Measurements from ENCODE around the gene MEG3. TPM values are rescaled to one million over a fixed set of nuclear protein-coding genes. Genes with fewer than 3 reads are reported as not detected.
"Not testable (repeated sequence)": the region's sequence is repeated elsewhere in the genome, so short reads cannot be mapped to it uniquely, and the experiment has no call there.

MEG3 gene
- total RNA-seq, 1 donor from 2014 or later, result not detected

DNA sequence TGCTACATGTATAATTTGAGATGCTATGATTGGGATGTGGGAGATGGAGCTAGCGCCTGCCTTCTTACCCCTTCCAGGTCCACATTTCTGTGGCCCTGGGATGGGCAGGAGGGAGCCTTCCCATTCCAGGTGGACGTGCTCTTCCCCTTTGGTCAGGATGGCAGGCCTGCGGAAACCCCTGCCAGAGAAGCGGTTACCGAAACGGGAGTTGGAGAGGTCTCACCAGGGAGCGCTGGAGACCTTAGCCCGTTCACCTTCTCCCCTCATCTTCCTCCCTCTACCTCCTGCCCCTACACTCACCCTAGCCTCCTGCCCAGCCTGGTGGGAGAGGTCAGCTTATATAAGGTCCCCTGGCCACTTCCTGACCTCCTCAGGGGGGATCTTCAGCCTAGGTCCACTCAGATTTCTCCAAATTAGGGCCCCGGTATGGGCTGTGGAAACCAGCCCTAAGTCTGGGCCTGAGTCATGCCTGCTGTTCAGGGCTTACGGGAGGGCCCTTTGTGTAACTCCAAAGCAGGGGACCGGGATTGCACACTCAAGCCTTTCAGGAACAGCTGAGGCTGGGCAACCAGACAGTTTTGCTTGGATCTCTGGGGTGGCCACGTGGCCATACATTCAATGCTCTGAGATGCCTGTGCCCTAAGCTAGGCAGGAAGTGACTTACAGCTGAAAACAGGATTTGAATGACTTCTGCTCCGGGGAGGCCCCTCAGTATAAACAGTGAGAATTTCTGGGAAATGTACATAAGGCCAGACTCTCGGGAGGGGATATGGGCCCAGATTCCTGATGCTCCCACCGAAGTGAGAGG is 10.2 kb upstream of the MEG3 start:
- intact Hi-C loops (cut with micrococcal nuclease), result no loop called here
- Mint-ChIP-seq H3K27me3 (no peaks in the 10 kb centered on the region), H3K4me3 (no peak overlapping the region), H3K4me1 (no peaks in the 10 kb centered on the region), H3K36me3 (ENCODE audit: low read depth) (no peaks in the 10 kb centered on the region), H3K9me3 (no peaks in the 10 kb centered on the region), H3K27ac (no peak overlapping the region)
- DNase-seq, result no peak

DNA sequence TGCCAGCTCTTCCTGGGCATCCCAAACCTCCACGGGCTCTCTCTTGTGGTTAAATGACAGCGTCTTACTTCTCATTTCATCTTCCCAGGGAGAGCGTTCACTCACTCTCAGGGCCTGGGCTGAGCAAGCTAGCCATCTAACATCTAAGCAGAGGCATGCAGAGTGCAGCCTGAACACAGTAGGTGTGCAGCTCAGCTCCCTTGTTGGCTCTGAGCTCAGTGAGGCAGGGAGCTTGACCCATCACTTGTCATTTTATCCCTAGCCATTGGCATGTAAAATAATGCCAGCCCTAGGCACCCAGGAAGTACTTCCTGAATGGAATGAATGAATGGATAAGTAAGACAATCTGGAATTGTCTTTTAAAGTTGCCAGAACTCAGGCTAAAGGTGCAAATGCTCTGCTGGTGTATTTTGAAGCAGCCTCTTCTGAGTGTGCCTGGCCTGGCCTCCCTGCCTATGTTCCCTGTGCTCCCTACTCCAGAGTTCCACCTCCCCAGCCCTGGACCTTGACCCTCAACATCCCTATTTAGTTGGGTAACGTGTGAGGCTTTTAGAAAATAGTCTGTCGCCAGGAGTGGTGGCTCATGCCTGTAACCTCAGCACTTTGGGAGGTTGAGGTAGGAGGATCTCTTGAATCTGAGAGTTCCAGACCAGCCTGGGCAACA is 9.5 kb upstream of the MEG3 start:
- Mint-ChIP-seq H3K4me1 (no peaks in the 10 kb centered on the region), H3K27me3 (no peaks in the 10 kb centered on the region), H3K36me3 (ENCODE audit: low read depth) (no peaks in the 10 kb centered on the region), H3K9me3 (no peaks in the 10 kb centered on the region), H3K4me3 (no peak overlapping the region), H3K27ac (no peak overlapping the region)
- DNase-seq, result no peak
- intact Hi-C loops (cut with micrococcal nuclease), result no loop called here

DNA sequence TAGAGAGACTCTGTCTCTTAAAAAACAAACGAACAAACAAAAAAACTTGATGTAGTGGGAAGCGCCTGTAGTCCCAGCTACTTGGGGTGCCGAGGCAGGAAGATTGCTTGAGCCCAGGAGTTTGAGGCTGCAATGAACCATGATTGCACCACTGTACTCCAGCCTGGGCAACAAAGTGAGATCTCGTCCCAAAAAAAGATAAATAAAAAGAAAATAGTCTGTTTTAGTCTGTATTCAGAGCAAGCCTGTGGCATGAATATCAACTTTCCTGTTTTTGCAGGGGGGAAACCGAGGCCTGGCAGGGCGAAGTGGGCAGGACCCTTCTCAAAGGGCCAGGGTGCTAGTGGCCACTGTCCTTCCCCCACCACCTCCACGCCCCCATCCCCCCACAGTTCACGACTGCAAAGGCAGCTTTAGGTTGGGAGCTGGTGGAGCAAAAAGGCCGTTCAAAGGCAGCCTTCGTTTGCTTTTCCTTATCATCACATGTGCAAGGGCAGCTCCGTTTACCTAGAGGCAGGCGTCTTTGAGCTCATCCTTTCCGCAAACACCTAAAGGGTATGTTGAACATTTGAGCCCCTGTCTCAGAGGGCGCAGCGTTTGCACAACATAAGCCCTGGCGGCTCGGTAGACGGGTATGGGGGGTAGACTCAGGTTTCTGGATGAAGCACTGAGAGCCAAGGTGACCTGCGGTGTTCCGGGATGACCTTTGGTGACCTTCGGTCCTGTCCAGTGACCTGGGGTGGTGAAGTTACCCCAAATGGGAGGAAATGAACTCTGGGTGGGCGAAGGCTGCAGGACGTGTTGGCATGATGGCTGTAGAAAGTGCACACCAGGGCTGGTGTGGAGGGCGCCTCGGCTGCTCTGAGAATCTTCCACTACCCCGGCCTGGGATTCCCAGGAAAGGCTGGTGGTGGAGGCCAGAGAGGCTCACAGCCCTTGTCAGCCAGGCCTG is 8.7 kb upstream of the MEG3 start:
- Mint-ChIP-seq H3K4me3 (no peak overlapping the region), H3K27ac (no peak overlapping the region), H3K4me1 (no peaks in the 10 kb centered on the region), H3K27me3 (no peaks in the 10 kb centered on the region), H3K36me3 (ENCODE audit: low read depth) (no peaks in the 10 kb centered on the region), H3K9me3 (no peaks in the 10 kb centered on the region)
- no peak for DNase-seq
- intact Hi-C loops (cut with micrococcal nuclease), result no loop called here

GRCh38 chr14:100818221-100818699 is 7.7 kb upstream of the MEG3 start:
- DNase-seq, result no peak
- intact Hi-C loops (cut with micrococcal nuclease), result no loop called here
- peaks cover 8% of the 10 kb centered on the region for H3K27me3 Mint-ChIP-seq
- H3K4me3 Mint-ChIP-seq, result no peak overlapping the region
- no peak overlapping the region for H3K27ac Mint-ChIP-seq
- no peaks in the 10 kb centered on the region for H3K4me1 Mint-ChIP-seq
- no peaks in the 10 kb centered on the region for H3K9me3 Mint-ChIP-seq
- H3K36me3 Mint-ChIP-seq (ENCODE audit: low read depth), result no peaks in the 10 kb centered on the region

- H3K27ac Mint-ChIP-seq; H3K4me3 Mint-ChIP-seq; H3K9me3 Mint-ChIP-seq; intact Hi-C loops (cut with micrococcal nuclease); H3K4me1 Mint-ChIP-seq; DNase-seq; H3K36me3 Mint-ChIP-seq (ENCODE audit: low read depth): not testable (repeated sequence)
- peaks cover 11% of the 10 kb centered on the region for H3K27me3 Mint-ChIP-seq
Observed at GRCh38 chr14:100818923-100819322, 7.0 kb upstream of the MEG3 start.

DNA sequence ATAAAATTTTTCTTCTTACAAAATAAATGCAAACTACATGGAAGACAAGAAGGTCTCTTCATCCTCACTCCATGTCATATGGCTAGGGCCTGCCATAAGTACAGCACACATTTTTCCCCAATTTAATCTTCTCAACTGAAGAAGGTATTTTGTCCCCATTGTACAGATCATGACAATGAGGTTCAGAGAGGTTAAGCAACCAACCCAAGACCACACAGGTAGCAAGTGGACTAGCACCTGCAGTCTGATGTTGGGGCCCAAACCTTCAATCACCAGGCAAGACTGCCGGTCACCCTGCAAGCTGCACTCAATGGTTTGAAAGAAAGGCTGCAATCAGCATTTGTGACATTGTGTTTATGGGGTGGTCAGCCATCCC is 6.5 kb upstream of the MEG3 start:
- intact Hi-C loops (cut with micrococcal nuclease), result no loop called here
- Mint-ChIP-seq H3K9me3 (no peaks in the 10 kb centered on the region), H3K27me3 (peaks cover 11% of the 10 kb centered on the region), H3K27ac (no peak overlapping the region), H3K4me1 (no peaks in the 10 kb centered on the region), H3K36me3 (ENCODE audit: low read depth) (no peaks in the 10 kb centered on the region), H3K4me3 (no peak overlapping the region)
- no peak for DNase-seq

DNA sequence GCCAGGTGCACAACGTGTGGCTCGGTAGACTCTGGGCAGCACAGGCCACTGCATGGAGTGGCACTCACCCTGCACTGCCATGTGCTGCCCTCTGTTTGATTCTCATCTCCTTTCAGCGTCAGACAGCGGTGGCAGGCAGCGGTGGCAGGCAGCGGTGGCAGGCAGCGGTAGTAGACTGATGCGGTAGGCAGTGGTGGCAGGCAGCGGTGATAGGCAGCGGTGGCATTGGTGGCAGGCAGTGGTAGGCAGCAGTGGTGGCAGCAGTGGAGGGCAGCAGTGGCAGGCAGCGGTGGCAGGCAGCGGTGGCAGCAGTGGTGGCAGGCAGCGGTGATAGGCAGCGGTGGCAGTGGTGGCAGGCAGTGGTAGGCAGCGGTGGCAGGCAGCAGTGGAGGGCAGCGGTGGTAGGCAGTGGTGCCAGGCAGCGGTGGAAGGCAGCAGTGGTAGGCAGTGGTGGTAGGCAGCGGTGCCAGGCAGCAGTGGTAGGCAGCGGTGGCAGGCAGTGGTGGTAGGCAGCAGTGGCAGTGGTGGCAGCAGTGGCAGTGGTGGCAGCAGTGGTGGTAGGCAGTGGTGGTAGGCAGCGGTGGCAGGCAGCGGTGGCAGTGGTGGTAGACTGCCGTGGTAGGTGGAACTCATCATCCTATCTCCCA is 6.0 kb upstream of the MEG3 start:
- no peaks in the 10 kb centered on the region for H3K9me3 Mint-ChIP-seq
- no peak overlapping the region for H3K4me3 Mint-ChIP-seq
- no peak overlapping the region for H3K27ac Mint-ChIP-seq
- no peaks in the 10 kb centered on the region for H3K4me1 Mint-ChIP-seq
- no peak for DNase-seq
- peaks cover 16% of the 10 kb centered on the region for H3K27me3 Mint-ChIP-seq
- intact Hi-C loops (cut with micrococcal nuclease), result no loop called here
- H3K36me3 Mint-ChIP-seq (ENCODE audit: low read depth), result no peaks in the 10 kb centered on the region

DNA sequence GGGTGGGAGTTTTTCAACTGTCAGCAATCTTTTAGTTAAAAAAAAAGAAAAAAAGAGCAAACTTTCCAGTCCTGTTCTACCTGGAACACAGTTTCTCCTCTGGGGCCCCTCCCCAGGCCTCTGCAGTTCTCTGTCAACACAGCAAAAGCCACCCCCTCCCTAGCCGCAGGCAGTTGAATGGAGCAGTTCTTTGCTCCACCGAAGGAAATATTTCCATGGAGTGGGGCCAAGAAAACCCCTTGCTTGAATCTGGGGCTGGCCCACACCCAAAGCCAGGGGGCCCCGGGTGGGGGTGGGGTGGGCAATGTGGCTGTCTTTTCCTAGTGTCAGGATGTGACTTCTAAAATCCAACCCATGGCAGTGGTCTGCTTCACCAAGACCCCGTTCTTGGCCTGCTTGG is 5.0 kb upstream of the MEG3 start:
- Mint-ChIP-seq H3K36me3 (ENCODE audit: low read depth) (peaks cover 1% of the 10 kb centered on the region), H3K27ac (no peak overlapping the region), H3K4me3 (no peak overlapping the region), H3K9me3 (no peaks in the 10 kb centered on the region), H3K4me1 (no peaks in the 10 kb centered on the region), H3K27me3 (peaks cover 24% of the 10 kb centered on the region)
- no peak for DNase-seq
- intact Hi-C loops (cut with micrococcal nuclease), result no loop called here

DNA sequence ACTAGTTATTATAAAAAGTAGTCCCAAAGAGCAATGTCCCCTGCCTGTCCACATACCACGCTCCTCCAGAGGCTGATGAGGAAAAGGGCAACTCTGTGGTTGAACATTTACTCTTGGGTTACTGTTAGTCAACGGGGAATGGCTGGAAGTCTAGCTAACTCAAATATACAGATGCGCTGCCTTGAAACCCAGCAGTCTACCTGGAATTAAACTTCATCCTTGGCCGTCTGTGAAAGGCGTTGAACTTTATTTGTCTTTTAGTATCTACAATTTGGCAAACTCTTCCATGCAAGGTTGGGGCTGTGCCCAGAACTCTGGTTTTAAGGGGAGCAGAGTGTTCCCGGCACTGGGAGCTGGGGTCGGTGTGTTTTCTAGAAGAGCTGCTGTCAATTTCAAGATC is 3.9 kb upstream of the MEG3 start:
- no peak overlapping the region for H3K27ac Mint-ChIP-seq
- H3K27me3 Mint-ChIP-seq, result peaks cover 33% of the 10 kb centered on the region
- peaks cover 1% of the 10 kb centered on the region for H3K36me3 Mint-ChIP-seq (ENCODE audit: low read depth)
- no peak overlapping the region for H3K4me3 Mint-ChIP-seq
- no peak for DNase-seq
- H3K9me3 Mint-ChIP-seq, result no peaks in the 10 kb centered on the region
- intact Hi-C loops (cut with micrococcal nuclease), result no loop called here
- H3K4me1 Mint-ChIP-seq, result no peaks in the 10 kb centered on the region

GRCh38 chr14:100822532-100823296 is 3.2 kb upstream of the MEG3 start:
- Mint-ChIP-seq H3K9me3 (peaks cover 5% of the 10 kb centered on the region), H3K27ac (no peak overlapping the region), H3K4me1 (no peaks in the 10 kb centered on the region), H3K36me3 (ENCODE audit: low read depth) (peaks cover 1% of the 10 kb centered on the region), H3K27me3 (peaks cover 37% of the 10 kb centered on the region), H3K4me3 (no peak overlapping the region)
- intact Hi-C loops (cut with micrococcal nuclease), result no loop called here
- no peak for DNase-seq

GRCh38 chr14:100823413-100824080 is 2.4 kb upstream of the MEG3 start:
- no peak for DNase-seq
- Mint-ChIP-seq H3K27me3 (peaks cover 38% of the 10 kb centered on the region), H3K4me1 (peaks cover under 1% of the 10 kb centered on the region), H3K36me3 (ENCODE audit: low read depth) (peaks cover 1% of the 10 kb centered on the region), H3K27ac (no peak overlapping the region), H3K9me3 (peaks cover 6% of the 10 kb centered on the region), H3K4me3 (no peak overlapping the region)
- intact Hi-C loops (cut with micrococcal nuclease), result no loop called here

GRCh38 chr14:100824091-100824551 is 1.8 kb upstream of the MEG3 start:
- Mint-ChIP-seq H3K4me1 (peaks cover 2% of the 10 kb centered on the region), H3K4me3 (no peak overlapping the region), H3K27ac (no peak overlapping the region), H3K9me3 (peaks cover 8% of the 10 kb centered on the region), H3K36me3 (ENCODE audit: low read depth) (peaks cover 1% of the 10 kb centered on the region), H3K27me3 (peaks cover 41% of the 10 kb centered on the region)
- no peak for DNase-seq
- intact Hi-C loops (cut with micrococcal nuclease), result no loop called here
